SK-MEL-5 (cell line): ENCODE data around the gene ELP1. TPM values are rescaled to one million over a fixed set of nuclear protein-coding genes. Genes with fewer than 3 reads are reported as not detected.

Experiments used
- small RNA-seq, 2 experiments: library from RNA; depleted of rRNA; stranded (forward); fragments of <200 nt; gene quantifications; one replicate each; pipeline ENCODE3, GENCODE V24; 2014
- total RNA-seq: library from RNA; depleted of rRNA; stranded (reverse); fragments of >200 nt; shearing (Covaris generic); gene quantifications from 2 replicates; pipeline ENCODE4 v1.2.3, GENCODE V29; 2014; rRNA removed

ELP1 gene
- total RNA-seq, 1 experiment from 2014 or later = 38.7 TPM

Small RNAs within 50 kb of the gene (small RNA-seq; reads per million reads assigned to genes)
- 0 reads per million in 2 experiments for gene AL359692.1

Other genes starting within 250 kb of the ELP1 start
- gene ACTL7B, start 78.1 kb downstream of the ELP1 start, total RNA-seq = not detected in 2 replicates
- gene ACTL7A, start 71.9 kb downstream of the ELP1 start, total RNA-seq = not detected in 2 replicates
- 11.8 and 14.1 TPM in 2 replicates for gene ABITRAM, start 276 bp upstream of the ELP1 start, total RNA-seq
- gene CTNNAL1, start 79.4 kb upstream of the ELP1 start, total RNA-seq = 58.8 and 61.6 TPM in 2 replicates
- gene TMEM245, start 185.8 kb upstream of the ELP1 start, total RNA-seq = 52.3 and 60.0 TPM in 2 replicates
- 0.03 TPM in 2 replicates for gene FRRS1L, start 233.1 kb upstream of the ELP1 start, total RNA-seq